GM18526 (cell line): Measurements from ENCODE around the gene INO80C.

Experiments used
- POLR2A ChIP-seq: IDR thresholded peaks from 3 replicates; pipeline ENCODE4 v1.6.1; 2011; ENCODE audit not compliant: insufficient read length; ENCODE audit errors: extremely low read depth

INO80C gene

DNA sequence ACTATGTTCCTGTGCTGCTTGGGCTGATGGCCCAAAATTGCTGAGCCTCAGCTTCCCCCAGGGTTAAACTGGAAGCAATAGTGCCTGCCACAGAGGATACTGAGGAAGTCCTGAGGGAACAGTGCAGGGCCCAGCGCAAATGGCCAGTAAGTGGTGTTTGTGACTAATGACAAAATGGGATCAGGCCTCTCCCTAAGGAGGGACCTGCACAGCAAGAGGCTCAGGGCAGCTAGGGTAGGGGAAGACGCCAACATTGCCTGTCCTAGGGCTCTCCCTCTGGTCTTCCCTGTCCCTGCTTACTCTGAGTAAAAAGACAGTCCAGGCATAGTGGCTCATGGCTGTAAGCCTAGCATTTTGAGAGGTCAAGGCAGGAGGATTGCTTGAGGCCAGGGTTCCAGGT lies 37.8 kb downstream of the INO80C start:
- no peak for TF ChIP-seq POLR2A

DNA sequence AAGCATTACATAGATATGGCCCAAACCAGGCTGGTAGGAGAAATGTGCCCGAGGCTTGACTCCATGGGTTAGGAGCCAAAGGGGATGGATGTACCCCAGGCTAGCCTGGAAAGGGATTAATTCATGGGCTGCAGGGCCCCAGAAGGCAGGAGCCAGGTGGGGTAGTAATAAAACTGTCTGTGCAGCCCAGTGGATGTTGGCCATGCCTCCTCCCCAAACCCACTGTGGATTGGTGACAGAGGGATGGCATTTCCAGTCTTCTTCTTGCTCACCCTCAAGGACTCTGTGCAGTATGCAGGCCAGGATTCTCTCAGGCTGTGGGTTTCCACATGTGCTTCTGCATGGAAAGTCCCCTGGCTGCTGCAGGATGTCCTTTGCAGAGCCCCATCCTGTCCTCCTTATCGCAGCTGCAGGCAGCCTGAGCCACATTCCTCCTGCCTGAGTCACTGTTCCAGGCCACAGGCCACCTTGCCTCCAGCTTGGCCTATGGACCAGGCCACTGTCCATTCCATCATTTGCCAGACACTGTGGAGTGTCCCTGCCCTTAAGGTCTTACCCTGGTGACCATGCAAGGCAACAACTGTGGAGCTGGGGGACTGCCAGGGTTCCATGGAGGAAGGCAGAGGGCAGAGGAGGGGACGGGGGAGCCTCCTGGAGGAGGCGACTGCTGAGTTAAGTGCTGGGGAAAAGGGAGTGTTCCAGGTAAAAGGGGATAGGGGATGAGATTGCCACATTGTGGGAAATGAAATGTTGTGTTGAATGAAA lies 38.9 kb downstream of the INO80C start:
- no peak for TF ChIP-seq POLR2A

DNA sequence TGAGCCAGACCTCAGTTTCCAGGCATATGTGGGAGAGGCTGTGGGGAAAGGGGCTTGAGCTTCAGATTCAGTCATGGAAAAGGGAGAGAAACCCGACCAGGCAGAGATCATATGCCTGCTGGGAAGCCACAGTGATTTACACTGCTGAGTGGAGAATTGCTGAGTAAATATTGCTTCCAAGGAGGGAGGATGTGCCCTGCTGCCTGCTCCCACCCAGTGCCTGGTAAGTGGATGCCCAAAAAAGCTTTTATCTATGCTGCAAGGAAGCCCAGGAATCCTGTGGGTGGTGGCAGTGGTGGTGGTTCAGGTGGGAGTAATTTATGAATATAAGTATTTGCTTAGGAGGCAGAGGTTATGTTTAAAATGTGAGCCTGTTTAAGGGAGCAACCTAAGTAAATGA lies 39.5 kb downstream of the INO80C start:
- no peak for TF ChIP-seq POLR2A

DNA sequence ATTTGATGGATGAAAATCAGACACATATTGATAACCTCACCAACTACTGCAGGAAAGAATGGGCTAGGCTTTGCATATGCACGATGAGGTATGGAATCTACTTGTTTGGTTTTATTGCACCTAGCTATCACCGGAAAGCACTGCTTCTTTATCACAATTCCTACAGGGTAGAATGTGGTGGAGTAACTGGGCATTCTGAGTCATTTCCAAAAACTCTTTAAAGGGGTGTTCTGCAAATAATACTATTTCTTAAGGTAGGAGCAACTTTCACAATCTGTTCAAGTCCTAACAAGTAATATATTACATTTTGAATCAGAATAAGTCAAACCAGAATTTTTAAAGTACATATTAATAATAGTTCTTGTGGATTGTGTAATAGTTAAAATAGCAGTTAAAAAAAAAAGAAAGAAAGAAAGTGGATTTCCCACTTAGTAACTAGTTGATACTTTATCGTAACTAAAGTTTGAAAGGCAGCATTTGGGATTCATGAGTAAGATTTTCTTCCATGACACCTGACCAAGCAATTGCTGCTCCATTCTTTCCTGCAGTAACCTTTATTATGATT lies 40.5 kb downstream of the INO80C start:
- no peak for TF ChIP-seq POLR2A

DNA sequence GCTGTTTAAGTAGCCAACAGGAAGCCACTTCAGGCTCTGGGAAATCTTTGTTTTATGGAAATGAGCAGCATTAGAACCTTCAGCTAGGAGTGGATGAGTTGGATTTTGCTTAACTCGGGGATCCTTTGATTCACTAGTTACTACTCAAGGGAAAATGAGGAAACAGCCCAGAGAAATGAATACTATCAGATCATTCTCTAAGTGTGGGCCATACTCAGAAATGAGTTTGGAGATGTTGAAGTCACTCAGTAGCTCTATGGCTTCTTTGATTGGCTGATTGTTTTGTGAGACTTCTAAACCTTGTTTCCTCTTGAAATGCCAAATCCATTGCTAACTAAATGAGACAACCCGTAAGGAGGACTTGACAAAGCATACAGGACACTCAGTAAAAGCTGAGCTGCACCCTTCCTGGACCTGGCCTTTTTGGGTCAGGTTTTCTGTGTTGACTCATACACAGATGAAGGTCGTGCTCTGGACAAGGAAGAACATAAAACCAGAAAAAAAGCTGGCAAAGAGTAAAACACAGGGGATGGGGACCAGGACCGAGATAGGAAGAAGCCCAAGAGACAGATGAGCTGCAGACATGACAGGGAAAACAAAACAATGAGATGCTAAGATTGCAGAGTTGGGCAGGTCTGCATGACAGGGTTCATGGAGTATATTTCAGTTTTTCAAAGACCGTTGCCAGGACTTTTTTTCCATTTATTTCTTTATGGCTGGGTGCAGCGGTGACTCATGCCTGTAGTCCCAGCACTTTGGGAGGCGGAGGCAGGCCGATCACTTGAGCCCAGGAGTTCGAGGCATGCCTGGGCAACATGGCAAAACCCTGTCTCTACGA lies 41.6 kb downstream of the INO80C start:
- no peak for TF ChIP-seq POLR2A

DNA sequence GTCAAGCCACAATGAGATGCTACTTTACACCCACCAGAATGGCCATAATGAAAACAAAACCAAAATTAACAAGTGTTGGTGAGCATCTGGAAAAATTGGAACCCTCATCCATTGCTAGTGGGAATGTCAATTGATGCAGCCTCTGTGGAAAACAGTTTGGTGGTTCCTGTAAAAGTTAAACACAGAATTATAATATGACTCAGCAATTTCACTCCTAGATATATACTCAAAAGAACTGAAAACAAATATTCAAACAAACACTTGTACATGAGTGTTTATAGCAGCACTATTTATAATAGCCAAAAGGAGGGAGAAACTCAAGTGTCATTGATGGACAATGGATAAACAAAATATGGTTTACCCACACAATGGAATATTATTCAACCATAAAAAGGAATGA lies 43.0 kb downstream of the INO80C start:
- no peak for TF ChIP-seq POLR2A

DNA sequence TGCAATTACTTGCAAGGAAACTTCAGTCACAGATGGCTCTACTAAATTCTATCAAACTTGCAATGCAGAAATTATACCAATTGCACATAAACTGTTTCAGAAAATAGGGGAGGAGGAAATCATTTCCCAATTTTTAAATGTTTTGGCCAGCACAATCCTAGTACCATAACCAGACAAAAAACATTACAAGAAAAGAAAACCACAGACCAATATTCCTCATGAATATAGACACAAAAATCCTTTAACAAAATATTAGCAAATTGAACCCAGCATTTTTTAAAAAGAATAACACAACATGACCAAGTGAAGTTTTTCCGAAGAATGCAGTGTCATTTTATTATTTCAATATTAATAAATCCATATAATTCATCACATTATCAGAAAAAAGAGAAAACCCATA lies 45.8 kb downstream of the INO80C start:
- no peak for TF ChIP-seq POLR2A

DNA sequence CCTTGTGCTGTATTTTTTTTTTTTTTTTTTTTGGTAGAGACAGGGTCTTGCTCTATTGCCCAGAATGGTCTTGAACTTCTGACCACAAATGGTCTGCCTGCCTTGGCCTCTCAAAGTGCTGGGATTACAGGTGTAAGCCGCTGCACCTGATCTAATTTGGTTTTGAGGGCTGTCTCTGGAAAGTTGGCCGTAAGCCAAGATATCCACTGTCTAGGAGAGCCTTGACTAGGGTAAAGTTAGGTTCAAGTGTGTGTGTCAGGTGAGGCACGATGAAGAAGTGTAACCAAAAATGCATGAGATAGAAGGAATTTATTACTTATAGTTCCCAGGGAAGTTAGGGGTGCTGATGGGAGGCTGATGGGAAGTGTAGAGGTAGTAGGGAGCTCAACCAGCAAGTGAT lies 46.7 kb downstream of the INO80C start:
- no peak for TF ChIP-seq POLR2A

DNA sequence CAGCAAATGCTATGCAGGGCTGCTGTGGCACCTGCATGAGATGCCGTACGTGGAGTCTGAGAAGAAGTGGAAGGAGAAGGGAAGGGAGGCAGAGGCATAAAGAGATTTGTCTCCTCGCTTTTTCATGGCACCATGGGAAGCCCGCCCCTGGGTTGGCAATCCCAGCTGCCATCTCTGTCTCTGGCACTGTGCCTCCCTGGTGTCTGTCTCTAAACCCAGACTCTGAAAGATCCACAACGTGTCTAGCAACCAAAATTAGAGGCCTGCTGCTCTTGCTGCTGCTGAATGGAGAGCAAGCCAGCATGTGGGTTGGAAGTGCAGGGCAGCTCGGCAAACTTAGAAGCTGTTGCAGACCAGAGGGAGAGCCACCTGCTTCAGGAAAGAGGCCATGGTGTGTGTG lies 53.1 kb downstream of the INO80C start:
- no peak for TF ChIP-seq POLR2A

DNA sequence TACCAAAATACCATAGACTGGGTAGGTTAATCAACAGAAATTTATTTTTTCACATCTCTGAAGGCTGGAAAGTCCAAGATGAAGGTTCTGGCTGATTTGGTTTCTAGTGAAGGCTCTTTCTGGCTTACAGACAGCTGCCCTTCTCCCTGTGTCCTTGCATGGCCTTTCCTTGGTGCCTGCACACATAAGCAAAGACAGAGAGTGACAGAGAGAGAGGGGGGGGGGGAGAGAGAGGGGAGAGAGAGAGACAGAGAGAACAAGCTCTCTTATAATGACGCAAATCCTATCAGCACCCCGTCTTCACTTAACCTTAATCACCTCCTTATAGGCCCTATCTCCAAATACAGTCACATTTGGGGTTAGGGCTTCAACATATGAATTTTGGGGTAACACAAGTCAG lies 53.9 kb downstream of the INO80C start:
- no peak for TF ChIP-seq POLR2A

DNA sequence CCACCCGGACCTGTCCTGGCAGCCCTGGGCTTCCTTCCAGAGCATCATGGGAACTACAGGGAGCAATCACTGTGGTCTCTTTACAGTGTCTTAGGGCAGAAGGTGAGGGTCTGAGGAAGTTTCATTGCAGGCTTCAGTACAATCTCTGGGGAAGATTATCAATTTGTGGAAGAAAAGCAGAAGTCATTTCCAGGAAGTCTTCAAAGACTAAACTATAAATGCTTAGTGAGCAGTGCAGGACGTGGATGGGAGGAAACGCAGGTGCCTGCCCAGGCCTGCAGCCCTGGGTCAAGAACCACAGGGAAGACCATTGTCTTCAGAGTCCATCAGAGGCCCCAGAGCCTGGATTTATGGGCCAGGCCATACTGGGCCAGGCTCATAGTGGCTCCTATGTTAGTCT lies 54.3 kb downstream of the INO80C start:
- TF ChIP-seq POLR2A: no peak

DNA sequence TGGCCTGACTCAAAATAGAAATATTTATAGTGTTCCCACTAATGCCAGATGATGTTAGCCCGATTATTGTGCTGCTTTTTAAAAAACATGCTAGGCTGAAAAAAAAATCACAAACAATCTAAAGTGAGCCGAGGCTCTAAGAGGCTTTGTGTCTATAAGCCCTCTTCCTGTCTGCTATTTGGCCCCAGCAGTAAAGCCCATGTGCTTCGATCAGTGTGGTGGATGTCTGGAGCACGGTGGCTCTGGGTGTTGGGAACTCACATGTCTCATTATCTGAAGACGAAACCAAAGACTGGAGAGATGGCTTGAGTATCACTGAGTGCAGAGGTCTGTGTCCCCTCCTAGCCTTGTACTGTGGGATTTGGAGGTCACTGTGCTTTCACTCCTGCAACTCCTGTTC lies 55.1 kb downstream of the INO80C start:
- no peak for TF ChIP-seq POLR2A

DNA sequence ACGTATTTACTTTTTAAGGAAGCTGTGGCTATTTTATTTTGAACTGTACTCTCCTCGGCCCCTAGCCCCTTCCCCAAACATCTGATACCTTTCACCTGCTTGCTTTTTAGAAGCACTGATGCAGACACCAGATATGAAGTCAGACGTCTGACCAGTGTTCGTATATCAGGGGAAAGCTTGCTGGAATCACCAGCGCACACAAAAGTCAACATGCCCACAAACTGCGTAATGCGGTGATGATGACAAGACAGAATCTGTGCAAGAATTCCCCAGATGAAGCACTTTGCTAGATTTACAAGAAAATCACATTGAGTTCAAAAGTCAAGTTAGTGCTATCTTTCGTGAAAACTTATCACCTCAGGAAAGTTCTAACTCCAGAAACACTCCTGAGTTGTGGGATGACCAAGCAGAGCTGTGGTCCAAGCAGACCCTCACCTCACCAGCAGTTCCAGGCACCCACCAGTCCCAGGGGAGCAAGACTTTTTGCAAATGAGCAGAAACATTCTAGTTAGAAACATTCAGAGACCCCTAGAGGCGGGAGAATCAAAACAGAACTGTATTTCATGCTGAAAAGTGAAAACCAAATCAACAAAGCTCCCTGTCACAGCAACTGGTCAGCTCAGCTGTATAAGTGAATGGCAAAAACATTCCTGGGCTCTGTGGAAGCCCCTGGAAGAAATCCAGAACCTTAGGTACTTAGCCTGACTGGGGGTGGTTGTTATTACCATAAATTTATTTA lies 55.7 kb downstream of the INO80C start:
- no peak for TF ChIP-seq POLR2A

DNA sequence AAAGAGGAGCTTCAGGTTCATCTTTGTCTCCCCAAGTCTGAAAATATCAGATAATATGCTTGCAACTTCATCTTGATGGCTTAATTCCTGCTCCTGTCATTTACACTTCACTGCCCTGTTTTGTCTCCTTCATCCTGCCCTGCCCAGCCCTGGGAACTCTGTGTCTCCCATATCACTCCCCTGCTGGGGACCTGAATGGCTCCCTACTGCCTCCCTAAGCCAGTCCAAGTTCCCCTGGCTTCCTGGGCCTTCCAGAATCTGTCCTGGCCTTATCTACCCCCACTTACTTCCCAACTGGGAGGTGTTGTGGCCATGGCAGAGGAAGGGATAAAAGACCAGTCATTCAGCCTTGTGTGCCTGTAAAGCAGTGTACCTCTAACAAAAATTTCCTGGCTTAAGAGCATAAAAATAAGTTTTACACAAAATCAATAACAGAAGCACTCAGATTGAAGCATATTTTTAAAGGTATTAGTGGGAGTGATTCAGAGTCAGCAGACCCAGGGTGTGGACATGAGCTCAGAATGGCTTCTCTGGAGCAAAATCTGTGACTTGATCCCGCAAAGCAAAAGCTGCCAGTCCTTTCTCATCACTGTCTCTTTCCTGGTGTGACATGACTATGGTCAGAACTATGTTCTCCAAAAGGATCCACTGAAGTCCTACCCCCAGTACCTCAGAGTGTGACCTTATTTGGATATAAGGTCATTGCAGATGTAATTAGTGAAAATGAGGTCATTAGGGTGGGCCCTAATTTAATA lies 59.1 kb downstream of the INO80C start:
- TF ChIP-seq POLR2A: no peak

DNA sequence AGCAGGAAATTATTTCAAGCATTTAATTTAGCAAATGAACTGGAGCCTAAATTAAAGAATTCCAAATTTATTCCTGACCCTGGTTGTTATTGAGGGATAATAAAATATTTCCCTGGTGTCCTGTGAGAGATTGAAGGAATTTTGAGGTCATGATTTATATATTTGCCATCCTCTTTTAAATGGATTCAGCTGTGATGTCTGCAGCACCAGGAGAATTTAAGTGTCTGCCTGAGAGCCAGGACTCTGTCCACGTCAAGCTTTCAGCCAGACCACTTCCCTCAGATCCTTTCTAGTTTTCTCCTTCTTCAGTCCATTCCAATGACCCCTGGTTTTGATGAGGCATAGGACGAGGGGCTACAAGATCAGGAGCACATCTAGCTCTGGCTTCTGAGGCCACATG lies 59.9 kb downstream of the INO80C start:
- TF ChIP-seq POLR2A: no peak

DNA sequence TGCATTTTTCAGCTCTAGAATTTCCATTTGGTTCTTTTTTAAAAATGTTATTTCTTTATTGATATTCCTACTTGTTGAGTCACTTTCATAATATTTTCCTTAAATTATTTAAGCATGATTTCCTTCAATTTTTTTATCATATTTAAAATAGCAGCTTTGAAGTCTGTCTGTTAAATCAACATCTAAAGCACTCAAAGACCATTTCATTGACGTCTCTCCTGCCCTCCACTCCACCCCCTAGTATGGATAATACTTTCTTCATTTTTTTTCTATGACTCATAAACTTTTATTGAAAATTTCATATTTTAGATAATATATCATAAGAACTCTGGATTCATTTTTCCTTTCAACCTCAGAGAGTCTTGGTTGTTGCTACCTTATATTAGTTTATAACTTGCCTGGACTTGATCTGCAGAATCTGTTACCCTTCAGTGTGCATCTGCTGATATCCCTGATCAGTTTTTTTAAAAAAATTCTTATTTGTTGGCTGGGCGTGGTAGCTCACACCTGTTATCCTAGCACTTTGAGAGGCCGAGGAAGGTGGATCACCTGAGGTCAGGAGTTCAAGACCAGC lies 61.6 kb downstream of the INO80C start:
- no peak for TF ChIP-seq POLR2A
